Femur (tissue), 1 donor: ENCODE measurements around the gene RAF1.
A peak's percentile ranks its signal among the peaks of the same experiment; 100 is the strongest.
"Not testable (repeated sequence)": the region's sequence is repeated elsewhere in the genome, so short reads cannot be mapped to it uniquely, and the experiment has no call there.

Experiments used
- DNase-seq: peaks from one replicate; pipeline ENCODE4 v3.0.0-alpha.2; 2017

RAF1 gene

DNA sequence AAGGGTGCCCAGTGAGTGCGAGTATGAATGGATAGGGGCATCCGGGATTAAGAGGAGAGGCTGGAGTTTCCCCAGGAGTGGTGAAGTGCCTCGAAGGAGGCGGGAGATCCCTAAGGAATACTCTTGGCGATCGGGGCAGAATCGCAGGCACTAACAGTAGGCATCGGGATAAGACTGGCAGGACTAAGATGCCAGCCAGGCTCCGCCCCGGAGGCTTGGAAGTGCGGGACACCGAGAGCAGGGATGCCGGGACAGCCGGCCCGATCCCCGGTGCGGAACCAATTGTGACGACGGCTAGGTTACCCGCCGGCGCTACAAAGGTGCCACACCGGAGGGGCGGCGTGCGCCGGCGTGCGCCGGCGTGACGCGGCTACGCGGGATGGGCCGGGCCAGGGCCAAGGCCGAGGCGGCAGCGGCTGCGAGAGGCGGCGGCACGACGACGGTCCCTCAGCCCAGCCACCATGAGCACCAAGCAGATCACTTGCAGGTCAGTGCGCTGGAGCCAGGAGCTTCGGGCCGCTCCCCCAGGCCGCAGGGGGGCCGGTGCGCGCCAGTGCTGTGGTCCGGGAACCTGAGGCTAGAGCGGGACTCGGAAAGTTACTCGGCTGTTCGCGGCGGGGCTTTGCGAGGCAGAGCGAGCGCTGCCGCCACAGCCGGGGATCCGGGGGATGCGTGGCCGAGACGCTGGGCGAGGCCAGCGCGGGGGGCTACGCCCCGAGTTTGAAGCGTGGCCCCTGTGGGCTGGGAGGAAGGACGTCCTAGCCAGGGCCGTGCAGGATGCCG lies 107.0 kb downstream of the RAF1 start, which contains the start of gene MKRN2:
Gene MKRN2 (plus strand): TSS at position 398 of the 783 bp plus-strand sequence. CDS start 64 bp downstream, at position 462.
- DNase-seq, result peak; percentile 93

DNA sequence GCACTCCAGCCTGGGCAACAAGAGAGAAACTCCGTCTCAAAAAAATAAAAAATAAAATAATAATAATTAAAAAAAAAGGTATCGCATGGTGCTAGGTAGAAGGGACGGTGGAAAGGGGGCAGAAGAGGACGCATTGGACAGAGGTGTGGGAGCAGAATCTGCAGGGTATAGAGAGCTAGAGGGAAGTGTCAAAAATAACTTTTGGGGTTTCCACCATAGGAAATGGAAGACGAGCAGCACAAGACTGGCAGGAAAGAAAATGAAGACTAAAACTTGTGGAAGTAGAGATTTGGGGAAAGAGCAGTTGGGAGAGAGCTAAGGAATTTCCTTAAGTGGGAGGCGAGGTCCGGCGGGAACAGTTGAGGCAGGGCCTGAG lies 107.6 kb downstream of the RAF1 start:
- no peak for DNase-seq

DNA sequence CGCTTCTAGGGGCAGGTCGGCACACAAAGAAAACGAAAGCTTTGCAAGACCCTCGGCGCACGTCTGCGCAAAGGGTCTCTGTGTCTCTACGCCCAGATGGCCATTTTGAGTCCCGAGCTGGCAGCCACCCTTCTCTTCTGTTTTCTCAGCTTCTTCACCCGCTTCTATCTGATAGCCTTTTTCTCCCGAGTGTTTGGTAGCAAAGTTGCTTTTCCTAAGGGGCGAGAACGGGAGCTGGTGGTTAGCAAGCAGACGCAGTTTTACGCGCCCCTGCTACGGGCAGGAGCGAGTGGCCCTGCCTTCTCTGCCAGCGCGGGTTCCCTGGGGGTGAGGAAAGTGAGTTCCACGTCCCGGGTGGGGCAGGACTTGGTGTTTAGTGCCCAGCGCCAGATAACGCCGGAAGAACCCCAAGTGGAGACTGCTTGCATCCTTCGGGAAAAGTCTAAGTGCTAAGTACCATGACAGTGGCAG lies 110.0 kb downstream of the RAF1 start:
- DNase-seq, result peak; percentile 51

DNA sequence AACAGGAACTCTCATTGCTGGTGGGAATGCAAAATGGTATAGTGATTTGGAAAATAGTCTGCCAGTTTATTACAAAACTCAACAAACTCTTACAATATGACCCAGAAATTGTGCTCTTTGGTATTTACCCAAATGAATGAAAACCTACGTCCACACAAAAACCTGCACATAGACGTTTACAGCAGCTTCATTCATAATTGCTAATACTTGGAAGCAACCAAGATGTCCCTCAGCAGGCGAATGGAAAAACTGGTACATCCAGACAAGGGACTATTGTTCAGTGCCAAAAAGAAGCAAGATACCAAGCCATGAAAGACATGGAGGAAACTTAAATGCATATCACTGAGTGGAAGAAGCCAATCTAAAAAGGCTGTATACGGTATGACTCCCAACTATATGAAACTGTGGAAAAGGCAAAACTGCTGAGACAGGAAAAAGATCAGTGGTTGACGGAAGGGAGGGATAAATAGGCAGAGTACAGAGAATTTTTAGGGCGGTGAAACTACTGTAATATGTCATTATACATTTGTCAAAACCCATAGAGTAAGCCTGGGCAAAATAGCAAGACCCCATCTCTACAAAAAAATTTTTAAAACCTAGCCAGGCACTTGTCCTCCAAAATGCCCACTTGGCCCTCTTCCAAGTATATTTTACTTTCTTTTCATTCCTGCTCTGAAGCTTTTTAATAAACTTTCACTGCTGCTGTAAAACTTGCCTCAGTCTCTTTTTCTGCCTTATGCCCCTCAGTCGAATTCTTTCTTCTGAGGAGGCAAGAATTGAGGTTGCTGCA lies 113.8 kb downstream of the RAF1 start:
- no peak for DNase-seq

DNA sequence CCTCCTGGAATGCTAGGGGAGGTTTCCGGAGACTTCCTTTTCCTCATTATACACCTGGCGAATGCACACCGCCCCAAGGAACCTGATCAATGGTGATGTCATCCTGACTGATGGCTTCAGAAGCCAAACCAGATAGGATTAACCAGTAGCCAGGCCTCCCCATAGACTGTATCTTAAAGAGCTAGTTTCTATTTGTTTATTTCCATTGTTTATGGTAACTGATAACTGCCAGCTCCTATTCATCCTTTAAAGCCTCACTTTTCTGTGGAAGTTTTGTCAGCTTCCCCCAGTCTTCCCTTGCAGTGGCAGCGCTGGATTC lies 118.5 kb downstream of the RAF1 start, which contains the start of gene MKRN2OS:
Gene MKRN2OS (minus strand): TSS at position 27 of the 319 bp plus-strand sequence. CDS start 35 bp downstream, outside the sequence.
- no peak for DNase-seq

DNA sequence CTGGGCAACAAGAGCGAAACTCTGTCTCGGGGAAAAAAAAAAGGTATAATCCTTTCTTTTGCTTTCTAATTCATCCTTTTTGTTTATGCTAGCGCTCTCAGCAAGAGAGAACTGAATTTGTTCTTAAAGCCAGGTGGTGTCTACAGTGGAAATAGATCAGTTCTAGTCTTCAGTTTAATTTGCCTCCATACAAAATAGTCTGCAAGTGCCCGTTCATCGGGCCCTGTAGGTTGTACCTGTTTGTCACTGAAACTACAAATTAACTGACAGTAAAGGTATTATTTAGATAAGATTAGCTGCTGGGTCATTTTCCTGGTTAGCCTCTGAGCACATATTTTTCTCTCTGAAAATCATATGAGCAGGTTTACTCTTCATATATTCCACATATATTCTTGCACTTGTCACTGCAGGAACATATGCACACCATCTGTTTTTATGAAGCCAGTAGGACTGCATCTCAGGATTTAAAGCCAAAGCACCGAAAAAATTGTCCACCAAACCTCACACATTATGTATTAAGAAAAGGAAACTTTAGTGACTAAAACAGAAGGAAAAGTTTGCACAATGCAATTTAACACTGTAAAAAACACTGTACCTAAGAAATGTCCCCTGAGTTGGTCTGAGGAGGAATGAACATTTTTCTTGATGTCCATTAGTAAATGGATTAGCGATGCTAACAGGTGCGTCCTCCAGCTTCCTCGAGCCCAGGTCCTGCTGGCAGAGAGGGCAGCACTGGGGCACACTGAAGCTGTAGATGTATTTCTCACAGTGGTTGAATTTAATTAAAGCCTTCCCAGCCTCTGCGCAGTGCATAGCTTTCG lies 119.1 kb downstream of the RAF1 start:
- no peak for DNase-seq

DNA sequence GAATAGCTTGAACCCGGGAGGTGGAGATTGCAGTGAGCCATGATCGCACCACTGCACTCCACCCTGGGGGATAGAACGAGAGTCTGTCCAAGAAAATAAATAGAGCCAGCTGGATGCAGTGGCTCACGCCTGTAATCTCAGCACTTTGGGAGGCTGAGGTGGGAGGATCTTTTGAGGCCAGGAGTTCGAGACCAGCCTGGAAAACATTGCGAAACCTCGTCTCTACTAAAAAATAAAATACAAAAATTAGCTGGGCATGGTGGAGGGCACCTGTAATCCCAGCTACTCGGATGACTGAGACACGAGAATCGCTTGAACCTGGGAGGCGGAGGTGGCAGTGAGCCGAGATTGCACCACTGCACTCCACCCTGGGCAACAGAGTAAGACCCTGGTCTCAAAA lies 120.4 kb downstream of the RAF1 start:
- not testable (repeated sequence) for DNase-seq

DNA sequence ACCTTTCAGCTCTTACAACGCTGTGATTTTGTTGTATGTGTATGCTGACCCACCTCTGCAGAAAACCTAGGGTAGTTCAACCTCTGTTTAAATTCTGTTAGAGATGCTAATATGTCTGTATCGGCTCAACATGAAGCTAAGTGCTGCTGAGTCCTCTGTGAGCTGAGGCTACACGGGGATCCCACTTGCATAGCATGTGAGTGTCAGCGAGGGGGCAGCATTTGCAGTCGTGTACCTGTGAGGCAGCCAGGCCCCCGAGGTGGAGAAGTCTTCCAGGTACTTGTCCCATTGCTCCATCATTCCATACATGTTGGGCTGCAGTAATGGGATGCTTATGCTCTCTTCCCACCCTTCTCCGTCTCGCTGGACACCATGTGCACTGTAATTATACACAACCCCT lies 122.3 kb downstream of the RAF1 start:
- DNase-seq, result no peak

DNA sequence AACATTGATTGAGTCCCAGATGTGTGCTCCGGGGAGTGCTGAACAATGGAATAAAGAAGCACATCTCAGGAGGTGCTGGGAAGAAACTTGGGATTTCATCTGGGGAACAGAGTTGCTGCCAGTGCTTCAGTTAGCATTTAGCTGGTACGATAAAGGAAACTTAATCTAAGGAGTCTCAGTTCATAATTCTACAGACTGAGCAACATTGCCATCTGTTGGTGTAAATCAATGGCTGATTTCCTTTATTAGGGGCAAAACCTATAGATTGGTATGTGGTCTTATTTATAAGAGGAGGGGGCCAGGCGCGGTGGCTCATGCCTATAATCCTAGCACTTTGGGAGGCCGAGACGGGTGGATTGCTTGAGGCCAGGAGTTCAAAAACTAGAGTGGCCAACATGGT lies 127.5 kb downstream of the RAF1 start:
- DNase-seq, result no peak
